ENCODE data around the gene NFIA.
A peak's percentile ranks its signal among the peaks of the same experiment; 100 is the strongest.

NFIA gene

DNA sequence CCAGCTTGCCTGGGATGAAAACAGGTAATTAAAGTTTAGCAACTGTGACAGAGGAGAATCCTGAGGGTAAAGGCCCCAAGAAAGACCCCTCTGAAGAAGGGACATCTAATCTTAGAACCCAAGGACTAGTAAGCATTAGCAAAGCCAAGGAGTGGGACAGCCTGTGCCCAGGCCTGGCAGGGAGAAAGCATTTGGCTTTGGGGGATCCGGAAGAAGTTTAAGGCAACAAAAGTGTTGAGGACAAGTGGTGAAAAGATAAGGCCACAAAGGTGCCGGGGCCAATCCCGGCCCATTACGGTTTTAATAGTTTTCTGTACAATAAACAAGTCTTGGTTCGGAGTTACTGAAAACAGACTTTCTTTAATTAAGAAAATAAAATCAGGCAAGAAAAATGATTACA, 367.0 kb downstream of the NFIA start:
- CTCF ChIA-PET = no interaction called here
- Histone ChIP-seq H3K27ac (ENCODE audit: extremely low read depth, low read depth, low read length) (no peak overlapping the region; the same call in 1 of the 2 replicates), H3K4me1 (ENCODE audit: control insufficient read depth, insufficient read depth, low read length) (peaks cover 35% of the 10 kb centered on the region), H3K9me3 (ENCODE audit: control insufficient read depth, insufficient read depth, low read depth, low read length) (no peaks in the 10 kb centered on the region), H3K36me3 (ENCODE audit: control insufficient read depth in 2 of 2, insufficient read depth in 1 of 2, low read length in 2 of 2) (no peaks in the 10 kb centered on the region), H3K4me3 (ENCODE audit: low read depth, low read length) (no peak overlapping the region)
- POLR2A ChIA-PET = no interaction called here
- TF ChIP-seq, protein P1, sequence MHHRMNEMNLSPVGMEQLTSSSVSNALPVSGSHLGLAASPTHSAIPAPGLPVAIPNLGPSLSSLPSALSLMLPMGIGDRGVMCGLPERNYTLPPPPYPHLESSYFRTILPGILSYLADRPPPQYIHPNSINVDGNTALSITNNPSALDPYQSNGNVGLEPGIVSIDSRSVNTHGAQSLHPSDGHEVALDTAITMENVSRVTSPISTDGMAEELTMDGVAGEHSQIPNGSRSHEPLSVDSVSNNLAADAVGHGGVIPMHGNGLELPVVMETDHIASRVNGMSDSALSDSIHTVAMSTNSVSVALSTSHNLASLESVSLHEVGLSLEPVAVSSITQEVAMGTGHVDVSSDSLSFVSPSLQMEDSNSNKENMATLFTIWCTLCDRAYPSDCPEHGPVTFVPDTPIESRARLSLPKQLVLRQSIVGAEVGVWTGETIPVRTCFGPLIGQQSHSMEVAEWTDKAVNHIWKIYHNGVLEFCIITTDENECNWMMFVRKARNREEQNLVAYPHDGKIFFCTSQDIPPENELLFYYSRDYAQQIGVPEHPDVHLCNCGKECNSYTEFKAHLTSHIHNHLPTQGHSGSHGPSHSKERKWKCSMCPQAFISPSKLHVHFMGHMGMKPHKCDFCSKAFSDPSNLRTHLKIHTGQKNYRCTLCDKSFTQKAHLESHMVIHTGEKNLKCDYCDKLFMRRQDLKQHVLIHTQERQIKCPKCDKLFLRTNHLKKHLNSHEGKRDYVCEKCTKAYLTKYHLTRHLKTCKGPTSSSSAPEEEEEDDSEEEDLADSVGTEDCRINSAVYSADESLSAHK (tag by site-specific recombination; IDR thresholded peaks at IDR 0.05) = peak; percentile 21; the same call in 1 of the 2 replicates
- TF ChIP-seq ZFP3 (tag by site-specific recombination; IDR thresholded peaks at IDR 0.05; ENCODE audit: low read depth) = no peak

DNA sequence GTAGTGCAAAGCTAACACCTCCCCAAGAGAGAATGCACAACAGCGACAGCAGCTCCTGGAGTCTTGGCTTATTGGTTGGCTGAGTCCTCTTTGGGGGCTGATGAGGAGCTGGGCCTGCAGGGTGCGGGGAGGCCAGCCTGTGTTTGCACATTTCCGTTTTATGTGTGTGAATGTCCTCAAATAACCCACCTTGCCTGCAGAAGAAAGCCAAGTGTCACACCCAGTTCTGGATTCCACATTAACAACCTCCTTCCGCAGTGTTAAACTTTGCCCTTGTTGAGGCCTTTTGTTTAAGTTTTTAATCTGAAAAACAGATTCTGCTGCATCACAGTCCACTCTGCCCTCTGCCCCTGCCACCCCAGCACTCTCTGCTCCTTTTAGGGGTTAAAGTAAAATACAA, 368.1 kb downstream of the NFIA start:
- no peak for TF ChIP-seq ZNF335 (tag by site-specific recombination; conservative IDR thresholded peaks at IDR 0.05)
- TF ChIP-seq KLF1 (tag by site-specific recombination; IDR thresholded peaks at IDR 0.05) = peak; percentile 61
- peaks cover 35% of the 10 kb centered on the region for H3K4me1 ChIP-seq (ENCODE audit: control insufficient read depth, insufficient read depth, low read length)
- H3K27ac ChIP-seq (ENCODE audit: extremely low read depth, low read depth, low read length) = peak overlapping the region; percentile 68
- no peak overlapping the region for H3K4me3 ChIP-seq (ENCODE audit: low read depth, low read length)
- CTCF ChIA-PET = no interaction called here
- H3K36me3 ChIP-seq (ENCODE audit: control insufficient read depth in 2 of 2, insufficient read depth in 1 of 2, low read length in 2 of 2) = peaks cover 0 to under 1% of the 10 kb centered on the region in 2 experiments; a peak in 1 of 3 replicates
- no peaks in the 10 kb centered on the region for H3K9me3 ChIP-seq (ENCODE audit: control insufficient read depth, insufficient read depth, low read depth, low read length)
- POLR2A ChIA-PET = no interaction called here

DNA sequence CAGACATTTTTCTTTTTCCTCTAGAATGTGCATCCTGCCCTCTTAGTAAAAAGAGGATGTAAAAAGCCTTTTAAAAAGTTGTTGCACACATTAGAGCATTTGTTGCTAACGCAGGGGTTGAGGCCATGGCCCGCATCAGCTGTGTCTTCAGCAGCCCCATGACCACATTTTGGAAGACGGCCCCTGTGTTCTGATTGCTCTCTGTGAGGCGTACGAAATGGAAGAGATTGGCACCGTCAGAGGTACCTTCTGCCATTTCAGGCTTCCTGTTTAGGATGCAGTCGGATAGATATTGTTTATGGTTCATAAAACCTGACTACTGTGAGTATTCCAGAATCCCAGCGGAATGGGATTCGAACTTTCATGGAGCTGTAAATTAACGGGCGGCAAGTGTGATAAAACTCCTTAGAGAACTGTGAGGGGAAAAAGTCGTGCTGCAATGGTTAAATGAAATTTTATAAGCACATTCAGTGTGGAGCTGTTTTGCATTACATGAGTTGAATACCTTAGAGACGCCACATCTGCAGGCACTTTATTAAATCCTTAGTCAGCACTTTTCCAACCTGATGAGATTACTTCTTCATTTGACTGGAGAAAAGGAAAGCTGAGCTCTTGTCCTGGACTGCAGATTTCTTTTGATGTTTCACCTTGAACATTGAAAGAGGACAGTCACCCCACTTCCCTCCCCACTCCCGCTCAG, 368.7 kb downstream of the NFIA start:
- TF ChIP-seq, protein P2, sequence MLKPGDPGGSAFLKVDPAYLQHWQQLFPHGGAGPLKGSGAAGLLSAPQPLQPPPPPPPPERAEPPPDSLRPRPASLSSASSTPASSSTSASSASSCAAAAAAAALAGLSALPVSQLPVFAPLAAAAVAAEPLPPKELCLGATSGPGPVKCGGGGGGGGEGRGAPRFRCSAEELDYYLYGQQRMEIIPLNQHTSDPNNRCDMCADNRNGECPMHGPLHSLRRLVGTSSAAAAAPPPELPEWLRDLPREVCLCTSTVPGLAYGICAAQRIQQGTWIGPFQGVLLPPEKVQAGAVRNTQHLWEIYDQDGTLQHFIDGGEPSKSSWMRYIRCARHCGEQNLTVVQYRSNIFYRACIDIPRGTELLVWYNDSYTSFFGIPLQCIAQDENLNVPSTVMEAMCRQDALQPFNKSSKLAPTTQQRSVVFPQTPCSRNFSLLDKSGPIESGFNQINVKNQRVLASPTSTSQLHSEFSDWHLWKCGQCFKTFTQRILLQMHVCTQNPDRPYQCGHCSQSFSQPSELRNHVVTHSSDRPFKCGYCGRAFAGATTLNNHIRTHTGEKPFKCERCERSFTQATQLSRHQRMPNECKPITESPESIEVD (tag by site-specific recombination; IDR thresholded peaks at IDR 0.05) = peak; percentile 35; the same call in 1 of the 2 replicates
- TF ChIP-seq OSR2 (tag by site-specific recombination; IDR thresholded peaks at IDR 0.05) (0 out of 2 replicates have a peak, but pooled peaks have one; percentile 11), ZNF155 (tag by site-specific recombination; IDR thresholded peaks at IDR 0.05) (no peak)
- Histone ChIP-seq H3K36me3 (ENCODE audit: control insufficient read depth in 2 of 2, insufficient read depth in 1 of 2, low read length in 2 of 2) (peaks cover 0 to 7% of the 10 kb centered on the region in 2 experiments; a peak in 2 of 3 replicates), H3K4me1 (ENCODE audit: control insufficient read depth, insufficient read depth, low read length) (peaks cover 35% of the 10 kb centered on the region), H3K4me3 (ENCODE audit: low read depth, low read length) (no peak overlapping the region), H3K9me3 (ENCODE audit: control insufficient read depth, insufficient read depth, low read depth, low read length) (no peaks in the 10 kb centered on the region), H3K27ac (ENCODE audit: extremely low read depth, low read depth, low read length) (peak overlapping the region; percentile 68)
- CTCF ChIA-PET = interaction anchor here (0.5 to 1.2 kb wide), 4 partner anchors 25 to 144 kb away, joined by 3 to 6 read pairs (median 4); no protein-coding TSS in a partner anchor
- POLR2A ChIA-PET = no interaction called here

DNA sequence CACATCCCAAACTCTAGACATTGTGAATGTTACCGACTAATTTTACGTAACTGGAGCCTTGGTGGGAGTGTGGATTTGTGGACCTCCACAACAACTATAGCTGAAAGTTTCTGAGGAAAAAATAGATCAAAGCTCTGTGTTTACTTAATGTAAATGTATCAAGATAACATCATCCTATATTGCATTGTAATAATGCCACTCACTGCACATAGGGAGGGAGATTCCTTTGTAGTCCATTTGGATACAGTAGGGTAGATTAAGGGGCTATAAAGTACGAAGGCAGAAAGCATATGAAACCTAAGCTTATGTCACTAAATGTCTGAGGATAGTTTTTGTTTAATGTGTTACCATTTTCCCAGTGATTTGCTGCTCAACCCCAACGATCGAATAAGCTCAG, 369.2 kb downstream of the NFIA start:
- POLR2A ChIA-PET = interaction anchor here (1.1 kb wide), 1 partner anchor 375 kb away, joined by 3 read pairs; no protein-coding TSS in a partner anchor
- CTCF ChIA-PET = interaction anchor here (0.5 to 1.8 kb wide), 7 partner anchors 26 to 481 kb away, joined by 3 to 10 read pairs (median 4); no protein-coding TSS in a partner anchor
- peaks cover 35% of the 10 kb centered on the region for H3K4me1 ChIP-seq (ENCODE audit: control insufficient read depth, insufficient read depth, low read length)
- H3K4me3 ChIP-seq (ENCODE audit: low read depth, low read length) = no peak overlapping the region
- no peaks in the 10 kb centered on the region for H3K9me3 ChIP-seq (ENCODE audit: control insufficient read depth, insufficient read depth, low read depth, low read length)
- TF ChIP-seq KLF1 (tag by site-specific recombination; IDR thresholded peaks at IDR 0.05) = no peak
- TF ChIP-seq, protein P2 (tag by site-specific recombination; IDR thresholded peaks at IDR 0.05) = 0 out of 2 replicates have a peak, but pooled peaks have one; percentile 9
- peak; percentile 82; the same call in 1 of the 2 replicates for TF ChIP-seq TCF7L2 (IDR thresholded peaks at IDR 0.05; ENCODE audit: borderline replicate concordance, low read depth, low read length)
- H3K36me3 ChIP-seq (ENCODE audit: control insufficient read depth in 2 of 2, insufficient read depth in 1 of 2, low read length in 2 of 2) = peaks cover 0 to 7% of the 10 kb centered on the region in 2 experiments; a peak in 2 of 3 replicates
- H3K27ac ChIP-seq (ENCODE audit: extremely low read depth, low read depth, low read length) = peak overlapping the region; percentile 68; the same call in 1 of the 2 replicates

Measured in HEK293 (cell line).